ENCODE results near the gene MTFP1.
"Not testable (repeated sequence)": the region's sequence is repeated elsewhere in the genome, so short reads cannot be mapped to it uniquely, and the experiment has no call there.

Gene MTFP1

GRCh38 chr22:30400159-30400558 lies 25.4 kb upstream of the MTFP1 start:
- in situ Hi-C loops (cut with MboI; ENCODE audit: low sequenced_read_pairs) = no loop called here

GRCh38 chr22:30401024-30401423 lies 24.5 kb upstream of the MTFP1 start:
- in situ Hi-C loops (cut with MboI; ENCODE audit: low sequenced_read_pairs) = not testable (repeated sequence)

GRCh38 chr22:30402028-30402765 lies 23.4 kb upstream of the MTFP1 start:
- in situ Hi-C loops (cut with MboI; ENCODE audit: low sequenced_read_pairs) = no loop called here

- in situ Hi-C loops (cut with MboI; ENCODE audit: low sequenced_read_pairs) = not testable (repeated sequence)
These were observed 22.8 kb upstream of the MTFP1 start for GRCh38 chr22:30402766-30403104.

- in situ Hi-C loops (cut with MboI; ENCODE audit: low sequenced_read_pairs) = no loop called here
These were observed 21.3 kb upstream of the MTFP1 start for GRCh38 chr22:30404307-30404706.

- in situ Hi-C loops (cut with MboI; ENCODE audit: low sequenced_read_pairs) = no loop called here
These were observed 19.8 kb upstream of the MTFP1 start for GRCh38 chr22:30405731-30406130.

- in situ Hi-C loops (cut with MboI; ENCODE audit: low sequenced_read_pairs) = no loop called here
These were observed 19.2 kb upstream of the MTFP1 start for GRCh38 chr22:30406400-30406799.

GRCh38 chr22:30408388-30409102 lies 17.0 kb upstream of the MTFP1 start:
- in situ Hi-C loops (cut with MboI; ENCODE audit: low sequenced_read_pairs) = no loop called here

GRCh38 chr22:30411780-30412179 lies 13.8 kb upstream of the MTFP1 start:
- in situ Hi-C loops (cut with MboI; ENCODE audit: low sequenced_read_pairs) = no loop called here

GRCh38 chr22:30413001-30413400 lies 12.6 kb upstream of the MTFP1 start:
- in situ Hi-C loops (cut with MboI; ENCODE audit: low sequenced_read_pairs) = no loop called here

- in situ Hi-C loops (cut with MboI; ENCODE audit: low sequenced_read_pairs) = no loop called here
These were observed 11.6 kb upstream of the MTFP1 start for GRCh38 chr22:30413745-30414524.

- in situ Hi-C loops (cut with MboI; ENCODE audit: low sequenced_read_pairs) = no loop called here
These were observed 11.0 kb upstream of the MTFP1 start for GRCh38 chr22:30414525-30415047.

GRCh38 chr22:30416403-30416802 lies 9.2 kb upstream of the MTFP1 start:
- in situ Hi-C loops (cut with MboI; ENCODE audit: low sequenced_read_pairs) = no loop called here

- in situ Hi-C loops (cut with MboI; ENCODE audit: low sequenced_read_pairs) = no loop called here
These were observed 8.7 kb upstream of the MTFP1 start for GRCh38 chr22:30416837-30417236.

- in situ Hi-C loops (cut with MboI; ENCODE audit: low sequenced_read_pairs) = no loop called here
These were observed 5.0 kb upstream of the MTFP1 start for GRCh38 chr22:30420347-30421125.

GRCh38 chr22:30421695-30422480 lies 3.7 kb upstream of the MTFP1 start:
- in situ Hi-C loops (cut with MboI; ENCODE audit: low sequenced_read_pairs) = no loop called here

GRCh38 chr22:30422481-30423300 lies 2.9 kb upstream of the MTFP1 start:
- in situ Hi-C loops (cut with MboI; ENCODE audit: low sequenced_read_pairs) = no loop called here

GRCh38 chr22:30423301-30423958 lies 2.1 kb upstream of the MTFP1 start:
- in situ Hi-C loops (cut with MboI; ENCODE audit: low sequenced_read_pairs) = no loop called here

All from HL-60/S4 treated with phorbol 12-myristate 13-acetate at 8.2 ng/mL for 4 days and 3 days (cell line).